ENCODE data around the gene AMOTL2.

- TF ChIP-seq CTCF (IDR thresholded peaks at IDR 0.05) (no peak), POLR2A (IDR thresholded peaks at IDR 0.05) (no peak)
Measured at GRCh38 chr3:134325061-134325705, 49.1 kb downstream of the AMOTL2 start.
